Ectodermal cell (in vitro differentiated cells): ENCODE measurements around the gene GOLGA6L9.
"Not testable (repeated sequence)": the region's sequence is repeated elsewhere in the genome, so short reads cannot be mapped to it uniquely, and the experiment has no call there.

Source experiments
- H3K27ac ChIP-seq: 2 replicates; pipeline ENCODE4 v1.7.0; 2013; ENCODE audit warnings: mild to moderate bottlenecking, low read depth, low read length; ENCODE audit not compliant: insufficient read depth, poor library complexity, severe bottlenecking
- H3K27me3 ChIP-seq: 2 replicates; pipeline ENCODE4 v1.7.0; 2013; ENCODE audit warnings: mild to moderate bottlenecking, low read length; ENCODE audit not compliant: insufficient read depth, control insufficient read depth, poor library complexity, severe bottlenecking
- H3K36me3 ChIP-seq: one replicate; pipeline ENCODE4 v1.7.0; 2013; ENCODE audit warnings: low read length; ENCODE audit not compliant: control insufficient read depth, insufficient read depth
- H3K4me1 ChIP-seq: one replicate; pipeline ENCODE4 v1.7.0; 2013; ENCODE audit warnings: low read length; ENCODE audit not compliant: control insufficient read depth, insufficient read depth
- H3K4me3 ChIP-seq: 2 replicates; pipeline ENCODE4 v1.7.0; 2013; ENCODE audit warnings: low read depth, low read length, control low read depth; ENCODE audit not compliant: insufficient read depth
- H3K9me3 ChIP-seq: 2 replicates; pipeline ENCODE4 v1.7.0; 2013; ENCODE audit warnings: mild to moderate bottlenecking, low read length, moderate library complexity; ENCODE audit not compliant: control insufficient read depth
- WGBS, 2 experiments: methylation state at CpG; one replicate each; pipeline ENCODE4 v1.1.7; 2013; ENCODE audit warnings: missing lambda C conversion rate in 2 of 2; 5-methylcytosine and 5-hydroxymethylcytosine counted together

The GOLGA6L9 gene

GRCh38 chr15:82401918-82402317 lies 27.7 kb upstream of the GOLGA6L9 start:
- H3K4me3 ChIP-seq, H3K27me3 ChIP-seq, H3K36me3 ChIP-seq, H3K9me3 ChIP-seq, H3K27ac ChIP-seq, H3K4me1 ChIP-seq: not testable (repeated sequence)
- 94 to 95% methylated on average over 6 of the region's 6 CpGs for whole genome bisulfite sequencing, 2 experiments

GRCh38 chr15:82402341-82402740 lies 27.3 kb upstream of the GOLGA6L9 start:
- H3K4me1 ChIP-seq, H3K36me3 ChIP-seq, H3K9me3 ChIP-seq, H3K27ac ChIP-seq, H3K4me3 ChIP-seq, H3K27me3 ChIP-seq: not testable (repeated sequence)
- WGBS, 2 experiments, result 100% methylated on average over 1 of the region's 1 CpG; no CpG with 5 or more reads in 1 of the 2 experiments

GRCh38 chr15:82406211-82406610 lies 23.4 kb upstream of the GOLGA6L9 start:
- not testable (repeated sequence) for H3K9me3 ChIP-seq, H3K27ac ChIP-seq, H3K36me3 ChIP-seq, H3K4me3 ChIP-seq, H3K4me1 ChIP-seq, H3K27me3 ChIP-seq
- WGBS, 2 experiments, result 96 to 98% methylated on average over 2 of the region's 2 CpGs

- not testable (repeated sequence) for H3K4me1 ChIP-seq, H3K27me3 ChIP-seq, H3K27ac ChIP-seq, H3K9me3 ChIP-seq, H3K36me3 ChIP-seq, H3K4me3 ChIP-seq
- 80 to 86% methylated on average over 4 of the region's 4 CpGs for WGBS, 2 experiments
Measured at GRCh38 chr15:82410306-82410705, 19.3 kb upstream of the GOLGA6L9 start.

GRCh38 chr15:82411595-82411994 lies 18.0 kb upstream of the GOLGA6L9 start:
- H3K27ac ChIP-seq, H3K4me1 ChIP-seq, H3K36me3 ChIP-seq, H3K27me3 ChIP-seq, H3K9me3 ChIP-seq, H3K4me3 ChIP-seq: not testable (repeated sequence)
- 100% methylated on average over 1 of the region's 1 CpG; no CpG with 5 or more reads in 1 of the 2 experiments for WGBS, 2 experiments

GRCh38 chr15:82414525-82415191 lies 15.0 kb upstream of the GOLGA6L9 start:
- not testable (repeated sequence) for H3K4me1 ChIP-seq, H3K27ac ChIP-seq, H3K36me3 ChIP-seq, H3K9me3 ChIP-seq, H3K27me3 ChIP-seq, H3K4me3 ChIP-seq
- WGBS, 2 experiments, result 92 to 96% methylated on average over 5 to 6 of the region's 6 CpGs

GRCh38 chr15:82420516-82420915 lies 9.1 kb upstream of the GOLGA6L9 start:
- H3K27me3 ChIP-seq, H3K4me1 ChIP-seq, H3K27ac ChIP-seq, H3K9me3 ChIP-seq, H3K4me3 ChIP-seq, H3K36me3 ChIP-seq: not testable (repeated sequence)
- 80 to 84% methylated on average over 2 of the region's 2 CpGs for WGBS, 2 experiments

GRCh38 chr15:82420966-82421365 lies 8.7 kb upstream of the GOLGA6L9 start:
- not testable (repeated sequence) for H3K9me3 ChIP-seq, H3K27ac ChIP-seq, H3K4me1 ChIP-seq, H3K4me3 ChIP-seq, H3K36me3 ChIP-seq, H3K27me3 ChIP-seq
- no CpG with 5 or more reads among the region's 1 CpG for WGBS, 2 experiments

GRCh38 chr15:82427117-82427516 lies 2.5 kb upstream of the GOLGA6L9 start:
- H3K4me1 ChIP-seq, H3K9me3 ChIP-seq, H3K27me3 ChIP-seq, H3K4me3 ChIP-seq, H3K36me3 ChIP-seq, H3K27ac ChIP-seq: not testable (repeated sequence)
- WGBS, 2 experiments, result no CpG with 5 or more reads among the region's 1 CpG

GRCh38 chr15:82445420-82445819 lies 15.8 kb downstream of the GOLGA6L9 start:
- H3K27ac ChIP-seq, result not testable (repeated sequence)
- peak overlapping the region; percentile 23 for H3K4me3 ChIP-seq
- WGBS, 2 experiments, result 1 to 2% methylated on average over 14 to 24 of the region's 32 CpGs

GRCh38 chr15:82457336-82457735 lies 27.7 kb downstream of the GOLGA6L9 start:
- H3K36me3 ChIP-seq, H3K4me3 ChIP-seq, H3K4me1 ChIP-seq, H3K9me3 ChIP-seq, H3K27ac ChIP-seq, H3K27me3 ChIP-seq: not testable (repeated sequence)
- WGBS, 2 experiments, result 76 to 84% methylated on average over 2 of the region's 4 CpGs

More at GRCh38 chr15:82445420-82445819, 15.8 kb downstream of the GOLGA6L9 start:
- H3K9me3 ChIP-seq, H3K27me3 ChIP-seq, H3K4me1 ChIP-seq, H3K36me3 ChIP-seq: not testable (repeated sequence)
